ENCODE data around the gene TOP2B.

TOP2B gene

DNA sequence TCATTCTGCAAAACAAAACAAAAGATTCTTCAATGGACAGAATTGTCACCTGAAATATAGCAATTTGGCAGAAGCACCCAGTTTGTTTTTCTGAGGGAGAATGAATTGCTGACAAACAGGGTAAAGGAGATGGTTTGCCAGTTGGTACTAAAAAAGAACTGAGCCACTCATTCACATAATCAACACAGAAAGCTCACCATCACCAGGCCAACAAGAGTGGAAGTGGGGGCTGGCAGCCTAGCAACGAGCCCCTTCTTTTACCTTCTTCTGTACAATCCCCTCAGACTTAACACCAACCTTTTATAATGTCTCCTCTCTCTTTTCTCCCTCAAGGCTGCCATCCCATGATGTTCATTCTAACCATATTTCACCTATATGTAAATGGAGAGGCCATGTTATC, 5.9 kb downstream of the TOP2B start:
- TF ChIP-seq, protein P1, sequence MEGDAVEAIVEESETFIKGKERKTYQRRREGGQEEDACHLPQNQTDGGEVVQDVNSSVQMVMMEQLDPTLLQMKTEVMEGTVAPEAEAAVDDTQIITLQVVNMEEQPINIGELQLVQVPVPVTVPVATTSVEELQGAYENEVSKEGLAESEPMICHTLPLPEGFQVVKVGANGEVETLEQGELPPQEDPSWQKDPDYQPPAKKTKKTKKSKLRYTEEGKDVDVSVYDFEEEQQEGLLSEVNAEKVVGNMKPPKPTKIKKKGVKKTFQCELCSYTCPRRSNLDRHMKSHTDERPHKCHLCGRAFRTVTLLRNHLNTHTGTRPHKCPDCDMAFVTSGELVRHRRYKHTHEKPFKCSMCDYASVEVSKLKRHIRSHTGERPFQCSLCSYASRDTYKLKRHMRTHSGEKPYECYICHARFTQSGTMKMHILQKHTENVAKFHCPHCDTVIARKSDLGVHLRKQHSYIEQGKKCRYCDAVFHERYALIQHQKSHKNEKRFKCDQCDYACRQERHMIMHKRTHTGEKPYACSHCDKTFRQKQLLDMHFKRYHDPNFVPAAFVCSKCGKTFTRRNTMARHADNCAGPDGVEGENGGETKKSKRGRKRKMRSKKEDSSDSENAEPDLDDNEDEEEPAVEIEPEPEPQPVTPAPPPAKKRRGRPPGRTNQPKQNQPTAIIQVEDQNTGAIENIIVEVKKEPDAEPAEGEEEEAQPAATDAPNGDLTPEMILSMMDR (IDR thresholded peaks at IDR 0.05; ENCODE audit: low read depth, low read length) = no peak
- no peak for DNase-seq
- no peak overlapping the region for H3K27ac ChIP-seq
- H3K4me3 ChIP-seq (ENCODE audit: low read depth, low read length) = no peak overlapping the region
- H3K36me3 ChIP-seq = no peaks in the 10 kb centered on the region
- no peaks in the 10 kb centered on the region for H3K9me3 ChIP-seq (ENCODE audit: severe bottlenecking)
- H3K27me3 ChIP-seq (ENCODE audit: insufficient read depth, low read depth, severe bottlenecking) = no peaks in the 10 kb centered on the region

DNA sequence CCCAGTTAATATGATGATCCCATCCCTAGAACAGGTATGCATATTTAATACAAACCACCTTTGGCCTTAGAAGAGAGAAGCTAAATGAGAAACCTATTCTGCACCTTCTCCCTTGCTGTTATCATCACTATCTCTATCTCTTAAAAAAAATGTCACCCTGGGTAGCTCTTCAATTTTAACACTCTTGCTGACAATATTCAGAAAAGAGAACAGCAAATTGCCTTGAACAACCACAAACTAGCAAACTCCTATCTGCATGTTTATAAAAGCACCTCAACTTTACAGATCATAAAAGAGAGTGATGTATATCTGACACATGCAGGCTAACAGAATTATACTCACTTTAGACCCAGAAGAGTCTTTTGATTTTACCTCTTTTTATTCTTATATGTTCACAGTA, 7.4 kb downstream of the TOP2B start:
- Histone ChIP-seq H3K27me3 (ENCODE audit: insufficient read depth, low read depth, severe bottlenecking) (no peaks in the 10 kb centered on the region), H3K27ac (no peak overlapping the region), H3K9me3 (ENCODE audit: severe bottlenecking) (no peaks in the 10 kb centered on the region), H3K36me3 (no peaks in the 10 kb centered on the region), H3K4me3 (ENCODE audit: low read depth, low read length) (no peak overlapping the region)
- no peak for DNase-seq
- TF ChIP-seq, protein P1 (IDR thresholded peaks at IDR 0.05; ENCODE audit: low read depth, low read length) = no peak

- H3K27me3 ChIP-seq (ENCODE audit: insufficient read depth, low read depth, severe bottlenecking) = no peaks in the 10 kb centered on the region
- no peak for DNase-seq
- H3K9me3 ChIP-seq (ENCODE audit: severe bottlenecking) = no peaks in the 10 kb centered on the region
- no peak overlapping the region for H3K4me3 ChIP-seq (ENCODE audit: low read depth, low read length)
- no peak overlapping the region for H3K27ac ChIP-seq
- no peaks in the 10 kb centered on the region; the same call in 1 of the 2 replicates for H3K36me3 ChIP-seq
- TF ChIP-seq, protein P1 (IDR thresholded peaks at IDR 0.05; ENCODE audit: low read depth, low read length) = no peak
Observed at GRCh38 chr3:25655659-25656058, 9.0 kb downstream of the TOP2B start.

DNA sequence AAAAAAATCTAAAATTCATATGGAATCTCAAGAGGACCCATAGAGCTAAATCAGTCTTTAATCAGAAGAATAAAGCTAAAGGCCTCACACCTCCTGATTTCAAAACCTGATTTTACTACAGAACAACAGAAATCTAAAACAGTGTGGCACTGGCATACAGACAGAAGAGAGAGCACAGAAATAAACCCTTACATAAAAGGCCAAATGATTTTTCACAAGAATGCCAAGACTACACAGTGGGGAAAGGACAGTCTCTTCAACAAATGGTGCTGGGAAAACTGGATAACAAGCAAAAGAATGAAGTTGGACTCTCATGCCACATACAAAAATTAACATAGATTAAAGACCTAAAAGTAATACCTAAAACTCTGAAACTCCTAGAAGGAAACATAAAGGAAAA, 10.1 kb downstream of the TOP2B start:
- Histone ChIP-seq H3K27ac (no peak overlapping the region), H3K9me3 (ENCODE audit: severe bottlenecking) (peaks cover 5% of the 10 kb centered on the region), H3K27me3 (ENCODE audit: insufficient read depth, low read depth, severe bottlenecking) (no peaks in the 10 kb centered on the region), H3K4me3 (ENCODE audit: low read depth, low read length) (no peak overlapping the region), H3K36me3 (no peaks in the 10 kb centered on the region; the same call in 1 of the 2 replicates)
- DNase-seq = no peak
- TF ChIP-seq, protein P1 (IDR thresholded peaks at IDR 0.05; ENCODE audit: low read depth, low read length) = no peak

- TF ChIP-seq, protein P1 (IDR thresholded peaks at IDR 0.05; ENCODE audit: low read depth, low read length) = no peak
- H3K9me3 ChIP-seq (ENCODE audit: severe bottlenecking) = peaks cover 7% of the 10 kb centered on the region
- no peak overlapping the region for H3K27ac ChIP-seq
- no peaks in the 10 kb centered on the region; the same call in 1 of the 2 replicates for H3K36me3 ChIP-seq
- H3K4me3 ChIP-seq (ENCODE audit: low read depth, low read length) = no peak overlapping the region
- DNase-seq = no peak
- no peaks in the 10 kb centered on the region for H3K27me3 ChIP-seq (ENCODE audit: insufficient read depth, low read depth, severe bottlenecking)
Observed at GRCh38 chr3:25653322-25653721, 11.4 kb downstream of the TOP2B start.

DNA sequence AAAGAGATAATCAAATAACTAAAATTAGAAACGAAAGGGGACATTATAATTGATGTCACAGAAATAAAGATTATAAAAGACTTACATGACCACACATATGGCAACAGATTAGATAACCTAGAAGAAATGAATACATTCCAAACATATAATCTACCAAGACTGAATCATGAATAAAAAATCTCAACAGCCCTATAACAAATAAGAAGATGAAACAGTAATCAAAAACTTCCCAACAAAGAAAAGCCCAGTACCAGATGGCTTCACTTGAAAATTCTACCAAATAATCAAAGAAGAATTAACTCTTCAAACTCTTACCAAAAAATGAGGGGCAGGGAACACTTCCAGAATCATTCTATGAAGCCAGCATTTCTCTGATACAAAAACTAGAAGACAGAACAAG, 11.8 kb downstream of the TOP2B start:
- TF ChIP-seq, protein P1 (IDR thresholded peaks at IDR 0.05; ENCODE audit: low read depth, low read length) = no peak
- no peaks in the 10 kb centered on the region; the same call in 1 of the 2 replicates for H3K36me3 ChIP-seq

More for the DNA sequence above, 11.8 kb downstream of the TOP2B start:
- H3K27ac ChIP-seq = no peak overlapping the region
- no peak for DNase-seq
- peaks cover 7% of the 10 kb centered on the region for H3K9me3 ChIP-seq (ENCODE audit: severe bottlenecking)
- H3K4me3 ChIP-seq (ENCODE audit: low read depth, low read length) = no peak overlapping the region
- no peaks in the 10 kb centered on the region for H3K27me3 ChIP-seq (ENCODE audit: insufficient read depth, low read depth, severe bottlenecking)

Measured in WERI-Rb-1 (cell line).